Stomach (tissue), 9 donors: ENCODE data around the gene NR1H4. TPM values are rescaled to one million over a fixed set of nuclear protein-coding genes. Genes with fewer than 3 reads are reported as not detected.

Source experiments
- DNase-seq, 2 donors: peaks; one replicate each; pipeline versions ENCODE4 v3.0.0 to v3.0.0-alpha.2; 2013 to 2019
- H3K27ac ChIP-seq, 5 donors: fragments of 200-600 bp in 4 of 5; sonication (generic) in 4 of 5; one replicate each; pipeline ENCODE4 v1.5.1; 2013 to 2019; ENCODE audit warnings: mild to moderate bottlenecking in 1 of 5, moderate library complexity in 1 of 5
- H3K27me3 ChIP-seq, 3 donors: fragments of 200-600 bp; sonication (generic); one replicate each; pipeline ENCODE4 v1.5.1; 2017 to 2019; ENCODE audit warnings: mixed run types in 1 of 3
- H3K36me3 ChIP-seq, 4 donors: fragments of 200-600 bp; sonication (generic); 1 replicate in 3 of 4; 2 replicates in 1 of 4; pipeline ENCODE4 v1.5.1; 2016 to 2019
- H3K4me1 ChIP-seq, 4 donors: fragments of 200-600 bp; sonication (generic); one replicate each; pipeline ENCODE4 v1.5.1; 2016 to 2019
- H3K4me3 ChIP-seq, 4 donors: fragments of 200-600 bp; sonication (generic) in 3 of 4; one replicate each; pipeline ENCODE4 v1.5.1; 2016 to 2019; ENCODE audit warnings: mild to moderate bottlenecking in 1 of 4
- H3K9me3 ChIP-seq, 4 donors: fragments of 200-600 bp; sonication (generic); one replicate each; pipeline ENCODE4 v1.5.1; 2016 to 2019
- EP300 ChIP-seq: sonication (generic); formaldehyde crosslinking; IDR thresholded peaks from one replicate; pipeline ENCODE4 v1.6.1; 2017; ENCODE audit warnings: antibody characterized with exemption
- POLR2A ChIP-seq, 4 donors: fragments of 450-650 bp; IDR thresholded peaks; one replicate each; pipeline ENCODE4 v1.6.1; 2016; ENCODE audit warnings: antibody characterized with exemption in 4 of 4, control low read depth in 2 of 4, mild to moderate bottlenecking in 1 of 4, moderate library complexity in 1 of 4
- POLR2AphosphoS5 ChIP-seq, 3 donors: sonication (generic); formaldehyde crosslinking; IDR thresholded peaks; one replicate each; pipeline ENCODE4 v1.6.1; 2016; ENCODE audit warnings: antibody characterized with exemption in 3 of 3
- WGBS, 5 donors: extraction: QIAGEN DNeasy Blood & Tissue Kit in 3 of 5; methylation state at CpG; one replicate each; pipeline versions ENCODE4 v1.1.5 to v1.1.7; 2013 to 2018; 5-methylcytosine and 5-hydroxymethylcytosine counted together
- intact Hi-C: fragments of 100-400 bp; cut with DNase I; formaldehyde crosslinking; loops from one replicate; pipeline ENCODE4 v1.15.1; 2023; ENCODE audit warnings: low total_unique reads
- polyA plus RNA-seq, 3 donors: library from polyadenylated mRNA; stranded (reverse); fragments of 200-250 nt; gene quantifications; one replicate each; pipeline ENCODE4 v1.2.3, GENCODE V29; 2013
- total RNA-seq, 5 donors: library from RNA; depleted of rRNA; stranded (reverse); fragments of >200 nt; gene quantifications; one replicate each; pipeline versions ENCODE4 v1.1.0 to v1.2.3, GENCODE V29; 2014 to 2016
- TF ChIP-seq, protein P1 (sequence below), 7 experiments: fragments of 450-650 bp in 4 of 7; fragments of 200-600 bp in 3 of 7; sonication (generic) in 3 of 7; IDR thresholded peaks; one replicate each; pipeline ENCODE4 v1.5.1; 2016 to 2019; ENCODE audit warnings: antibody characterized with exemption in 7 of 7, control low read depth in 2 of 7, mild to moderate bottlenecking in 1 of 7
- donor health status: healthy with polysubstance abuse.
- donor health status: Bipolar disorder and iron deficiency.
- donor health status: healthy.

The NR1H4 gene
- total and polyA plus RNA-seq, 8 donors, result 0.46 to 6.7 (median 2.9) TPM; not detected in 3

- TF ChIP-seq POLR2AphosphoS5 (IDR thresholded peaks at IDR 0.05) (no peak), EP300 (no peak), POLR2A (IDR thresholded peaks at IDR 0.05) (no peak)
- TF ChIP-seq, protein P1, sequence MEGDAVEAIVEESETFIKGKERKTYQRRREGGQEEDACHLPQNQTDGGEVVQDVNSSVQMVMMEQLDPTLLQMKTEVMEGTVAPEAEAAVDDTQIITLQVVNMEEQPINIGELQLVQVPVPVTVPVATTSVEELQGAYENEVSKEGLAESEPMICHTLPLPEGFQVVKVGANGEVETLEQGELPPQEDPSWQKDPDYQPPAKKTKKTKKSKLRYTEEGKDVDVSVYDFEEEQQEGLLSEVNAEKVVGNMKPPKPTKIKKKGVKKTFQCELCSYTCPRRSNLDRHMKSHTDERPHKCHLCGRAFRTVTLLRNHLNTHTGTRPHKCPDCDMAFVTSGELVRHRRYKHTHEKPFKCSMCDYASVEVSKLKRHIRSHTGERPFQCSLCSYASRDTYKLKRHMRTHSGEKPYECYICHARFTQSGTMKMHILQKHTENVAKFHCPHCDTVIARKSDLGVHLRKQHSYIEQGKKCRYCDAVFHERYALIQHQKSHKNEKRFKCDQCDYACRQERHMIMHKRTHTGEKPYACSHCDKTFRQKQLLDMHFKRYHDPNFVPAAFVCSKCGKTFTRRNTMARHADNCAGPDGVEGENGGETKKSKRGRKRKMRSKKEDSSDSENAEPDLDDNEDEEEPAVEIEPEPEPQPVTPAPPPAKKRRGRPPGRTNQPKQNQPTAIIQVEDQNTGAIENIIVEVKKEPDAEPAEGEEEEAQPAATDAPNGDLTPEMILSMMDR (IDR thresholded peaks at IDR 0.05), result no peak
- intact Hi-C loops, result no loop called here
- DNase-seq, result no peak
- Histone ChIP-seq H3K4me3 (no peak overlapping the region), H3K27me3 (no peaks in the 10 kb centered on the region), H3K9me3 (no peaks in the 10 kb centered on the region), H3K27ac (no peak overlapping the region), H3K36me3 (no peaks in the 10 kb centered on the region), H3K4me1 (peaks cover 0 to 14% (median 6%) of the 10 kb centered on the region in 4 donors)
- WGBS, 5 donors, result 76 to 90% (median 80%) methylated on average over 6 of the region's 6 CpGs
These were observed 19.8 kb downstream of the NR1H4 start for GRCh38 chr12:100493396-100494012.

DNA sequence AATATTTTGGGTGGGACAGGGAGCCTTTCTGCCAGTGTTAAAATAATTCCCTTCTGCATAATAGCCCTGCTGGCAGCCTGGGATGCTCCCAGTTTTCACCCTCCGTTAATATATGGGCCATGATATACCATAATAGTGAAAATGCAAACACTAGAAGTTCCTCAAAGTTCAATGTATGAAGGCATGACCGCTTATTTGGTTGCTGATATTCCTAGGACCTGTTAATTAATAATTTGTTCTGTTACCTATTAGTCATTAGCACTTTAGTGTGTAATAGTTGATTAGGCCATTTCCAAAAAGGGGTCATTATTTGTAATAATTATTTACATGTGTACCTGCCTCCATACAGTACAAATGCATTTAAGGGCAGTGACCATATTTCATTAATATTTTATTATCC lies 20.4 kb downstream of the NR1H4 start:
- 82 to 93% (median 85%) methylated on average over 2 of the region's 2 CpGs for WGBS, 5 donors
- no peak for TF ChIP-seq EP300
- TF ChIP-seq POLR2A (IDR thresholded peaks at IDR 0.05), result no peak
- TF ChIP-seq POLR2AphosphoS5 (IDR thresholded peaks at IDR 0.05), result no peak
- TF ChIP-seq, protein P1 (IDR thresholded peaks at IDR 0.05), result no peak
- intact Hi-C loops, result no loop called here
- Histone ChIP-seq H3K27ac (no peak overlapping the region), H3K27me3 (no peaks in the 10 kb centered on the region), H3K36me3 (no peaks in the 10 kb centered on the region), H3K4me3 (no peak overlapping the region), H3K4me1 (peaks cover 0 to 16% (median 6%) of the 10 kb centered on the region in 4 donors), H3K9me3 (no peaks in the 10 kb centered on the region)
- no peak for DNase-seq

- 93 to 100% (median 95%) methylated on average over 2 of the region's 2 CpGs for WGBS, 5 donors
- peaks cover 0 to 14% (median 6%) of the 10 kb centered on the region in 4 donors for H3K4me1 ChIP-seq
- no peak overlapping the region for H3K27ac ChIP-seq
- no peaks in the 10 kb centered on the region for H3K36me3 ChIP-seq
- no peak overlapping the region for H3K4me3 ChIP-seq
- no peak for DNase-seq
- intact Hi-C loops, result no loop called here
- no peaks in the 10 kb centered on the region for H3K27me3 ChIP-seq
- no peaks in the 10 kb centered on the region for H3K9me3 ChIP-seq
- TF ChIP-seq POLR2AphosphoS5 (IDR thresholded peaks at IDR 0.05), result no peak
- TF ChIP-seq EP300, result no peak
- TF ChIP-seq, protein P1 (IDR thresholded peaks at IDR 0.05), result no peak
- TF ChIP-seq POLR2A (IDR thresholded peaks at IDR 0.05), result no peak
These were observed 20.9 kb downstream of the NR1H4 start for GRCh38 chr12:100494538-100494937.

DNA sequence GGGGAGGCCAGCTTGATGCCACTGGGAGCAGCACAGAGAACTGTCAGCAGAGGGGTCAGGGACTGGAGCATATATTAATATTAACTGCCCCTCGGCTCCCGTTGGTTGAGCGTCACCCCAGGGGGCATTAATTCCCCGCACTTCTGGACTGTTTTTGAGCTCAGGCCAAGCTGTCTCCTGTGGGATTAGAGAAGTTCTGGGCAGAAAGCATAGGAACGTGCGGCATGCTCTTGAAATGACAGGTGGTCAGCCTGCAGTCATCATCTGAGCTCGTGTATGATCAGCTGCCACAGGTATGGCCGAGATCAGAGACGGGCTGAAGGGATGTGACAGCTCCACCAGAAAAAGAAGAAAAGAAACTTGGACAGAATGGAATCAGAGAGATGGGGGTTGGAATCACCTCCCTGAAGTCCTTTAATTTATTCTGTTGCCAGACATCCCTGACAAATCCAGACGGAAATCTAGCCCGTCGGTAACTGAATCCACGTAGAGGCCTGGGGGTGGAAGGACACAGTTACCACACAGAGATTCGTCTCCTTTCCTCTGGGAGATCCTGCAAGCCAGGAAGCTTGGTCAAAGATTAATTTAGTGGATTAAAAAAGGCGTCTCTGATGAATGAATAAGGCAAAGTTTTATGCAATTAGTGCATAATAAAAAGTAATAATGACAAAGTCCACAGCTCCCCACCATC lies 23.6 kb downstream of the NR1H4 start:
- Histone ChIP-seq H3K4me1 (peaks cover 0 to 7% (median 3%) of the 10 kb centered on the region in 4 donors), H3K27ac (no peak overlapping the region), H3K4me3 (no peak overlapping the region), H3K27me3 (no peaks in the 10 kb centered on the region), H3K36me3 (no peaks in the 10 kb centered on the region), H3K9me3 (no peaks in the 10 kb centered on the region)
- TF ChIP-seq POLR2A (IDR thresholded peaks at IDR 0.05) (no peak), EP300 (no peak), POLR2AphosphoS5 (IDR thresholded peaks at IDR 0.05) (no peak)
- TF ChIP-seq, protein P1 (IDR thresholded peaks at IDR 0.05), result no peak
- intact Hi-C loops, result no loop called here
- 78 to 92% (median 82%) methylated on average over 15 of the region's 15 CpGs for WGBS, 5 donors
- DNase-seq, result no peak
